ENCODE measurements around the gene CCDC186.
A peak's percentile ranks its signal among the peaks of the same experiment; 100 is the strongest.
"Not testable (repeated sequence)": the region's sequence is repeated elsewhere in the genome, so short reads cannot be mapped to it uniquely, and the experiment has no call there.

Gene CCDC186

GRCh38 chr10:114174695-114175188, 739 bp upstream of the CCDC186 start:
- DNase-seq (ENCODE audit: low spot score) (no peak), FAIRE-seq (no peak)

- DNase-seq (ENCODE audit: low spot score): peak; percentile 4
- FAIRE-seq: no peak
These were observed 441 bp downstream of the CCDC186 start for GRCh38 chr10:114173603-114173920.

DNA sequence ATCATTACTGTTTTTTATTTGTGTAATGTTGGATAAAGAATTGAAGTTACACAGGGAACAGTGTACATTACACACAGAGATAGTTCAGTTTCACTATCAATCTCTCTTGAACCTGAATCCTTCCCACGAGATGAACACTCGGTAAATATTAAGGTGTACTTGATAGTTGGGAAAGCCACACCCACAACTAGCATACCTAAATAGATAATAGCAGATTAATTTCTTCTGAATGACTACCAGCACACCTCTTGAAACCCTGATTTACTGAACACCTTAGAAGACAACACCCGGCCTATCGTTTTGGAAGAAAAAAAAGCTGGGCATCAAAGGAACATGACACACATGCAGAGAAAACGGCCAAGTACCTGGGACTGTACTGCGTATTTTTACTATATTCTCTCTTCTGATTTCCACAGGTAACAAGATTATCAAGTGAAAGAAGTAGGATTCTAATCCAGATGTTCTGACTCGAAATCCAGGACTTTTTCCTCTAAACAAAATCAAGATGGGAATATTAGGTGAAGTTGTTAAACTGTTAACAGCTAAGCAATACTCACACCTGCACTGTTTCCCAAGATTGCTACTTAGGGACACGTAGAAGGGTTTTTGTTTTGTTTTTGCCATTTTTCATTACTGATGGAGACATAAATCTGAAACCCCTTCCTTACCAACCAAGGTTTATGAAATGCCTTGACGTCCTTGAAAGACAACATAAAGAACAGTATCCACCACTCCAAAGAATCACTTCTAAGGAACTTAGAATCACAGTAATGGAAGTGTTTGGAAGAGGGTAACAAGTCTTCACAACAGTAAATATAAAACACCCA, 1.0 kb downstream of the CCDC186 start:
- no peak for FAIRE-seq
- DNase-seq (ENCODE audit: low spot score): no peak

DNA sequence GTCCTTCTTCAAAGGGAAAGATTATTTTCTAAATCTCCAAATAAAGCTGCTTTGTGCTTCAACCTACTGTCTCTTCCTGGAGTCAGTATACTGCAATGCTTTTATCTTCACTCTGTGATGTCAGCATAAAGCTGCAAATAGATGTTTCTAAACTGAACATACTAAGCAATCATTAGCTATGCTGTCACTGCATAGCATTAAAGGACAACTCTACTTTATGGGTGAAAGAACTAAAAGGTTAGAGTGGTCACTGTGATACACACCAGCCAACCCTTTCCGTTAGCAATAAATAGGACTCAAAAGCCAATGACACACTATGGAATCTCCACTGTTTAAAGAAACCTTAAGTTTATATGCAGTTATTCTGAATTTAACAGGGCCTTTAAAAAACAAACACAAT, 1.8 kb downstream of the CCDC186 start:
- no peak for DNase-seq (ENCODE audit: low spot score)
- FAIRE-seq: no peak

GRCh38 chr10:114168450-114169009, 5.5 kb downstream of the CCDC186 start:
- DNase-seq (ENCODE audit: low spot score) (no peak), FAIRE-seq (no peak)

DNA sequence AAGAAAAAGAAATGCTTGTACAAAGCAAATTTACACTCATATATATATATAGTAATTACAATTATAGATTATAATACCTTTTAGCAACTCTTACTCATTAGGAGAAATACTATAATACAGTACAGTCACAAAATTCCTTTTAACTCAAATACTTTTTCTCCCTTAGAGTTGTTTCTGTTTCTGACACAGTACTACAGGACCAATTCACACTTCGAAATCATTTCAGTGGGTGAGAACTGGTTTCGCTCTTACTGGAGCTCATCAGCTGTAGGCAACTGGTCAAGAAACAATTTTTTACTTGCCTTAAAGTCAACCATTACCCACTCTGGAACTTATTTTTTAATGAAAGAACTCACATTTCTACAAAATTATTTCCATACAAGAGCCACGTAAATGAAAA, 6.0 kb downstream of the CCDC186 start:
- FAIRE-seq: no peak
- no peak for DNase-seq (ENCODE audit: low spot score)

- no peak for FAIRE-seq
- no peak for DNase-seq (ENCODE audit: low spot score)
These were observed 7.5 kb downstream of the CCDC186 start for GRCh38 chr10:114166494-114166893.

GRCh38 chr10:114166043-114166442, 8.0 kb downstream of the CCDC186 start:
- FAIRE-seq (no peak), DNase-seq (ENCODE audit: low spot score) (no peak)

- DNase-seq (ENCODE audit: low spot score) (no peak), FAIRE-seq (no peak)
These were observed 10.9 kb downstream of the CCDC186 start for GRCh38 chr10:114163062-114163461.

DNA sequence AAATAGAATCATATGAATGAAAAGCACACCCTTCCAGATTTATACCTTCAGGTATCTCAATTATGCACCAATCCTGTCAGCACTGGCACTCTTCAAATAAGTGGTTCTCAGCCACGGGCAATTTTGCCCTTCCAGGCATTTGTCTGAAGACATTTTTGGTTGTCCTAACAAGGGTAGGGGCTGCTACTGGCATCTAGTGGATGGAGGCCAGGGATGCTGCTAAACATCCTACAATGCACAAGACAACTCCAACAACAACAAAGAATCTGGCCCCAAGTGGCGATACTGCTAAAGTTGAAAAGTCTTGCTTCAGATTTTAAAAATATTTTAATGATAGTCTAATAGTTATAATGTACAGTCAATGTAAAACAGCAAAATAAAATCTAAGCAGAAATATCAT, 16.1 kb downstream of the CCDC186 start:
- DNase-seq (ENCODE audit: low spot score): no peak
- FAIRE-seq: no peak

DNA sequence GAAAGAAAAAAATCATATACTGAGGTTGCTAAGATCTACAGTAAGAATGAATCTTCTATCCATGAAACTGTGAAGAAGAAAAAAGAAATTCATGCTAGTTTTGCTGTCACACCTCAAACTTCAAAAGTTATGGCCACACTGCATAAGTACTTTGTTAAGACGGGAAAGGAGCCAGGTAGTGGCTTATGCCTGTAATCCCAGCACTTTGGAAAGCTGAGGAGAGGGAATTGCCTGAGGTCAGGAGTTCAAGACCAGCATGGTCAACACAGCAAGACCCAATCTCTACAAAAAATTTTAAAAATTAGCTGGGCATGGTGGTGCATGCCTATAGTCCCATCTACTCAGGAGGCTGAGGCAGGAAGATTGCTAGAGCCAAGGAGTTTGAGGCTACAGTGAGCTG, 22.1 kb downstream of the CCDC186 start:
- DNase-seq (ENCODE audit: low spot score): no peak
- no peak for FAIRE-seq

DNA sequence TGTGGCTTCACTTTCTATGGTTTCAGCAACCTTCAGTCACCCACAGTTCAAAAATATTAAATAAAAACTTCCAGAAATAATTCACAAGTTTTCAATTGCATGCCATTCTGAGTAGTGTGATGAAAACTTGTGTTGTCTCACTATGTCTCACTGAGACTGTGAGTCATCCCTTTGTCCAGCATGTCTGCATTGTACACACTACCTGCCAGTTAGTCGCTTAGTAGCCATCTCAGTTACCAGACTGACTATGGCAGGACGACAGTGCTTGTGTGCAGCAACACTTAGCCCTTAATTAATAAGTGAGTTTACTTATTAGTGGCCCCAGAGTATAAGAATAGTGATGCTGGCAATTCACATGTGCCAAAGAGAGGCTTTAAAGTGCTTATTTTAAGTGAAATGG, 22.5 kb downstream of the CCDC186 start:
- FAIRE-seq (peak; percentile 81), DNase-seq (ENCODE audit: low spot score) (peak; percentile 49)

- not testable (repeated sequence) for DNase-seq (ENCODE audit: low spot score); FAIRE-seq
These were observed 24.5 kb downstream of the CCDC186 start for GRCh38 chr10:114149476-114149875.

- FAIRE-seq (no peak), DNase-seq (ENCODE audit: low spot score) (no peak)
These were observed 30.8 kb downstream of the CCDC186 start for GRCh38 chr10:114143160-114143559.

DNA sequence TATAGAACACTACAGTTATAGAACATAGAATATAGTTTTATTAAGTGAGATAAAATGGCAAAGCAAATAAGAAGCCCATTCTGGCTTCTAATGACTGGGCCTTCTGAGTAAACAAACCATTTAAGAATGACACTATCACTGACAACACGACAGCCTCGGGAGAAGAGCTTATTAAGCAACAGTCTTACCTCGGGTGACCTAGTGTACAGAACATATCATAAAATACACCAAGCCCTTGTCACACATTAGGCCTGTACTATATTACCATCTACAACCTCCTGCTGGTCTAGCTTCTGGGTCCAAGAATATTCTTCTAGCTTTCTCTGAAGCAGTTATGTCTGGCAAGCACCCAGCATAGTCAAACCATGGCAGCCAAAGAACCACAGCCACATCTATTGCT, 32.0 kb downstream of the CCDC186 start:
- FAIRE-seq (no peak), DNase-seq (ENCODE audit: low spot score) (no peak)

GRCh38 chr10:114140827-114141226, 33.2 kb downstream of the CCDC186 start:
- FAIRE-seq; DNase-seq (ENCODE audit: low spot score): not testable (repeated sequence)

DNA sequence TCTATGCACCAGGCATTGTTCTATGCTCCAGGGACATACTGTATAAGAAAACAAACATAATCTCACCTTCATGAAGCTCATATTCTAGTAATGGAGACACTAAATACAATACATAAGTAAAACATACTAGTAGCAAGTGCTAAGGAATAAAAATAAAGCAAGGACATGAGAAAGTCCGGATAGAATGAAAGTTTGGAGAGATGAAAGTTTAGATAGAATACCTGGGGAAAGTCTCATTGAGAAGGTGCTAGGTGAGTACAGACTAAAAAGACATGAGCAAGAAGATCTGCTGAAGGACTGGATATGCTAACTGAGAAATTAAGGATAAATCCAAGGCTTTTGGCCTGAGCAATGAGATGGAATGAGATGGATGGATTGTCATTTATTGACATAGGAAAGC, 34.0 kb downstream of the CCDC186 start:
- DNase-seq (ENCODE audit: low spot score) (no peak), FAIRE-seq (no peak)

- DNase-seq (ENCODE audit: low spot score) (no peak), FAIRE-seq (no peak)
These were observed 35.4 kb downstream of the CCDC186 start for GRCh38 chr10:114138581-114138980.

DNA sequence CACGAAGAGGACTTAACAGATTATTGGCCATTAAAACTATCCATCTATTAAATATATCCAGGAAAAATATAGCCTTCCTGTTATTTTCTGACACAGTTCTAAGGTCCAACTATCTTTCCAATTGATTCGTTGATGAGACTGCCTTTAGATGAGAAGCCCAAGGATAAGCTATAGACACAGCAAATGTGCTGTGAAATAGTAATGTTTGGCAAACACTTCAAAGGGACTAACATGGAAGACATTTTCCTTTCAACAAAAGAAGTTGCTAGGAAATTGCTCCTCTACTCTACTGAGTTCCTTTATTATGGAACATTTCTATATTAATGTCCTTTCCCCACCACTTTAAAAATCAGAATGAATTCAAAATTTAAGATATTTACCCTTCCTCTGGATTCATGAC, 38.5 kb downstream of the CCDC186 start:
- no peak for FAIRE-seq

DNA sequence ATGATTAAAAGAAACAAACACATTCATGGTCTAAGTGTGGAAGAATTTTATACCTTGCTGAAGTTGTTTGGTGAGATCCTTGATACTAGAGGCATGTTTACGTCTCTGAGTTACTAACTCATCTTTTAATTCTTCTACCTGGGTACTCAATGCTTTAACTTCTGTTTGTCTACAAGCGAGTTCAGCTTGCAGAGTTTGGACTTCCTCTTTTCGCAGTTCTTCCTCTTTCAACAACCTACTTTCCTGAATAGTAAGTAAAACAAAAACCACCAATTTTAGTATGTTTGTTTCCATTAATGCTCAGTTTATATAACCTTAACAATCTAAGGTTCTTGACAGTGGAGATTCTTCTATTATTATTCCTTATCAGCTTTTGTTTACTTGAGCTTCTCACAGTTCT, 42.9 kb downstream of the CCDC186 start:
- FAIRE-seq (no peak), DNase-seq (ENCODE audit: low spot score) (no peak)

More for the DNA sequence above, 38.5 kb downstream of the CCDC186 start:
- DNase-seq (ENCODE audit: low spot score): no peak

GRCh38 chr10:114121031-114121430, 53.0 kb downstream of the CCDC186 start:
- no peak for FAIRE-seq
- DNase-seq (ENCODE audit: low spot score): no peak

DNA sequence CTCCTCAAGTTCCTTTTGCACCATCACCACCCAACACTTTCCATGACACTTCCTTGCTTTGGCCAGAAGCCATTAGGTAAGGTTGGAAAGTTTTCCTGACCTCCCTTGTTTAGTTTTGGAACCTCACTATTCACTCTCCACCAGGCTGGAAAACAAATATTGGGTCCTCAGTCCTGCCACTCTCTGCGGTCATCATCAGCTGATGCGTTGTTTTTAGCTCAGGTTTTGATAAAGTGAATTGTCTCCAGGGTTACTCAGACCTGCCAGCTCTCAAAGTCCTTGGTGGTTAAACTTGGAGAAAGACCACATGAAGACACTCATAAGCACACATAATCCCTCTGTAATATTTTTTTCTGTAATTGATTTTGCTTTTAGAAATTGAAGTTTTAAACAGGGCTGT, 55.5 kb downstream of the CCDC186 start:
- no peak for FAIRE-seq

GRCh38 chr10:114117728-114118127, 56.3 kb downstream of the CCDC186 start:
- FAIRE-seq (no peak), DNase-seq (ENCODE audit: low spot score) (no peak)

More for the DNA sequence above, 55.5 kb downstream of the CCDC186 start:
- DNase-seq (ENCODE audit: low spot score): no peak

Measured in urothelium cell line (cell line).